Neural cell (in vitro differentiated cells): Measurements from ENCODE around the gene TRPM3. TPM values are rescaled to one million over a fixed set of nuclear protein-coding genes. Genes with fewer than 3 reads are reported as not detected.
A peak's percentile ranks its signal among the peaks of the same experiment; 100 is the strongest.

ENCODE experiments used
- H2AFZ ChIP-seq: fragments of 200-600, 300-800 bp; sonication (generic), shearing (Covaris generic); 2 replicates; pipeline ENCODE4 v1.6.0; 2014; ENCODE audit warnings: low read depth, mild to moderate bottlenecking, antibody characterized with exemption, low read length, moderate library complexity
- H3F3A ChIP-seq: fragments of 200-600 bp; shearing (Covaris generic); 2 replicates; pipeline ENCODE4 v1.6.1; 2016; ENCODE audit warnings: mild to moderate bottlenecking, moderate library complexity, mixed read lengths, antibody characterized with exemption, low read length; ENCODE audit not compliant: insufficient read depth, poor library complexity, severe bottlenecking
- H3K27ac ChIP-seq: fragments of 200-600, 300-800 bp; sonication (generic), shearing (Covaris generic); 2 replicates; pipeline ENCODE4 v1.5.1; 2014; ENCODE audit warnings: mild to moderate bottlenecking, low read length, moderate library complexity
- H3K27me3 ChIP-seq: fragments of 300-800, 200-600 bp; sonication (generic), shearing (Covaris generic); 2 replicates; pipeline ENCODE4 v1.6.0; 2014; ENCODE audit warnings: mild to moderate bottlenecking, low read depth, low read length, moderate library complexity; ENCODE audit not compliant: insufficient read depth
- H3K36me3 ChIP-seq: fragments of 300-800, 200-600 bp; sonication (generic), shearing (Covaris generic); 2 replicates; pipeline ENCODE4 v1.5.1; 2014; ENCODE audit warnings: mild to moderate bottlenecking, antibody characterized with exemption, low read length, moderate library complexity; ENCODE audit not compliant: insufficient read depth
- H3K4me2 ChIP-seq: fragments of 300-800, 200-600 bp; sonication (generic), shearing (Covaris generic); 2 replicates; pipeline ENCODE4 v1.6.0; 2014; ENCODE audit warnings: mild to moderate bottlenecking, low read length
- H3K4me3 ChIP-seq: fragments of 300-800, 200-600 bp; sonication (generic), shearing (Covaris generic); 2 replicates; pipeline ENCODE4 v1.5.1; 2014; ENCODE audit warnings: mild to moderate bottlenecking, low read length, moderate library complexity
- H3K79me2 ChIP-seq: fragments of 200-600 bp; shearing (Covaris generic); replicated peaks from 2 replicates; pipeline ENCODE4 v1.6.0; 2014; ENCODE audit warnings: mild to moderate bottlenecking, low read length, moderate library complexity; ENCODE audit not compliant: insufficient read depth
- H3K9ac ChIP-seq: fragments of 300-800, 200-600 bp; sonication (generic), shearing (Covaris generic); 2 replicates; pipeline ENCODE4 v1.6.1; 2016; ENCODE audit warnings: mild to moderate bottlenecking, low read length, mixed read lengths
- H3K9me2 ChIP-seq: fragments of 200-600 bp; shearing (Covaris generic); 2 replicates; pipeline ENCODE4 v1.6.1; 2016; ENCODE audit warnings: mild to moderate bottlenecking, low read length, mixed read lengths; ENCODE audit not compliant: insufficient read depth
- H3K9me3 ChIP-seq: fragments of 200-600, 300-800 bp; sonication (generic), shearing (Covaris generic); 2 replicates; pipeline ENCODE4 v1.6.1; 2016; ENCODE audit warnings: mild to moderate bottlenecking, mixed run types, low read length, moderate library complexity, mixed read lengths
- H4K20me1 ChIP-seq: fragments of 200-600 bp; shearing (Covaris generic); 2 replicates; pipeline ENCODE4 v1.6.1; 2016; ENCODE audit warnings: mild to moderate bottlenecking, mixed run types; ENCODE audit not compliant: insufficient read depth
- CTCF ChIP-seq: fragments of 450-650 bp; IDR thresholded peaks from 2 replicates; pipeline ENCODE4 v1.5.1; 2014; ENCODE audit warnings: antibody characterized with exemption, mild to moderate bottlenecking, moderate library complexity; ENCODE audit not compliant: poor library complexity, severe bottlenecking
- EP300 ChIP-seq: fragments of 450-650 bp; conservative IDR thresholded peaks from 2 replicates; pipeline ENCODE4 v1.6.1; 2014; ENCODE audit warnings: antibody characterized with exemption, mild to moderate bottlenecking, moderate library complexity; ENCODE audit not compliant: poor library complexity, severe bottlenecking
- EZH2 ChIP-seq: fragments of 200-600, 300-800 bp; shearing (Covaris generic), sonication (generic); IDR thresholded peaks from 2 replicates; pipeline ENCODE4 v1.6.1; 2014; ENCODE audit warnings: antibody characterized with exemption, low read length, borderline replicate concordance, mild to moderate bottlenecking; ENCODE audit not compliant: insufficient read depth, poor library complexity, severe bottlenecking
- MXI1 ChIP-seq: fragments of 450-650 bp; conservative IDR thresholded peaks from 2 replicates; pipeline ENCODE4 v1.6.1; 2014; ENCODE audit warnings: antibody characterized with exemption, mild to moderate bottlenecking; ENCODE audit not compliant: poor library complexity, severe bottlenecking
- POLR2AphosphoS5 ChIP-seq: IDR thresholded peaks from 2 replicates; pipeline ENCODE4 v1.6.1; 2012
- RAD21 ChIP-seq: fragments of 450-650 bp; conservative IDR thresholded peaks from 2 replicates; pipeline ENCODE4 v1.6.1; 2014; ENCODE audit warnings: antibody characterized with exemption, mild to moderate bottlenecking, moderate library complexity
- SMC3 ChIP-seq: fragments of 450-650 bp; conservative IDR thresholded peaks from 2 replicates; pipeline ENCODE4 v1.6.1; 2014; ENCODE audit warnings: antibody characterized with exemption, mild to moderate bottlenecking, moderate library complexity; ENCODE audit not compliant: poor library complexity
- TAF1 ChIP-seq: IDR thresholded peaks from 2 replicates; pipeline ENCODE4 v1.6.1; 2012; ENCODE audit warnings: low read depth
- polyA plus RNA-seq: library from polyadenylated mRNA; depleted of rRNA; stranded (reverse); fragments of >200 nt; gene quantifications from 2 replicates; pipeline ENCODE4 v1.2.3, GENCODE V29; 2014
- TF ChIP-seq, protein P1 (sequence below): IDR thresholded peaks from 2 replicates; pipeline ENCODE4 v1.6.1; 2012; ENCODE audit warnings: borderline replicate concordance

The TRPM3 gene
- polyA plus RNA-seq, 1 donor from 2014 or later = 1.3 TPM

DNA sequence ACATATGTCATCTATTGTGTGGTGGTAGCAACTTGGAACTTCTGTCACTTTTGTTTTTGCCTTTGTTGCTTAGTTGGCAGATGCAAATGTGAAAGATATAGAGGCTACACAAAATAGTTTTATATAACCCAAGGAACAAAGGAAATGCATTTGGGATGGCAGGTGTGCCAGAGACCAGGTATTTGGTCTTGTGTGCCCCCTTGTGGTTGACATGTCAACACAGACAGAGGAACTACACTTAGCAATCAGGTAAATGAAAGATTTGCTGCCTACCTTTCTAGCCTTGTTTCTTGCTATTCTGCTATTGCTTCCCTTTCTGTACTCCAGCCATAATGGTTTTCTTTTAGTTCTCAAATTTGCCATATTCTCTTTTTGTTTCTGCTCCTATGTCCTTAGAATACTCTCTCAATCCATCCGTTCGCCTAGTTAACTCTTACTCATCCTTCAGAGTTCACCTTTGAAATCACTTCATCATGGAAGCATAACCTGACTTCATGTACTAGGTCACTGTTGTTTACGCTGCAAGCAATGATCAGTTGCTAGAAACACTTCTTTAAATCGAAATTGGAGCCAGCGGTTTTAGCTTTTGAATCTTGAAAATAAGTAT is 119.5 kb downstream of the TRPM3 start:
- no peak overlapping the region for H2AFZ ChIP-seq
- H3K36me3 ChIP-seq = no peaks in the 10 kb centered on the region
- no peaks in the 10 kb centered on the region for H3K79me2 ChIP-seq
- no peaks in the 10 kb centered on the region for H3K9me2 ChIP-seq
- H3K9me3 ChIP-seq = peaks cover 13% of the 10 kb centered on the region
- H4K20me1 ChIP-seq = no peaks in the 10 kb centered on the region
- no peaks in the 10 kb centered on the region for H3K27me3 ChIP-seq
- H3K9ac ChIP-seq = no peak overlapping the region
- H3K4me2 ChIP-seq = no peak overlapping the region
- no peaks in the 10 kb centered on the region for H3F3A ChIP-seq
- TF ChIP-seq SMC3 (peak; percentile 36), CTCF (no peak)
- H3K27ac ChIP-seq = no peak overlapping the region
- no peak overlapping the region for H3K4me3 ChIP-seq

DNA sequence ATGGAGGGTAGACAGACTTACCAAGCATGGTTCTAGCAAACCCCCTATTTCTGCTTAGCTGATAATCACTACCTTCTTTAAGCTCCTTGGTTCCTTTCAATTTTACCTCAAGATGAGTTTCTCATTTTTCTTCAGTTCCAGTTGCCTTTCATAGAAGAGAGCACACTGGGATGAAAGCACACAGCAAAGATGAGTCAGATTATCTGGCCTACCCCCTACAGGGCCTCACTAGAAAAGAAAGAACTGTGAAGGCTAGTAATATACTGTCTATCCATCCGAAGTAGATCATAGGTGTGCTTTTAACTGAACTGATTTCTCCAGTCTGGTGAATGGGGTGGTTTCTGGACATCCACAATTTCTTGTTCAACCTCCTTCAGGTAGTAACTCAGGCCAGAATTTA is 122.5 kb downstream of the TRPM3 start:
- H3K9me3 ChIP-seq = peaks cover 1% of the 10 kb centered on the region
- H3K27me3 ChIP-seq = no peaks in the 10 kb centered on the region
- H3K4me3 ChIP-seq = no peak overlapping the region
- no peak overlapping the region for H3K4me2 ChIP-seq
- no peaks in the 10 kb centered on the region for H4K20me1 ChIP-seq
- peaks cover 6% of the 10 kb centered on the region for H3F3A ChIP-seq
- no peaks in the 10 kb centered on the region for H3K36me3 ChIP-seq
- H3K9me2 ChIP-seq = no peaks in the 10 kb centered on the region
- H3K27ac ChIP-seq = no peak overlapping the region
- no peak for TF ChIP-seq TAF1
- TF ChIP-seq MXI1 = no peak
- TF ChIP-seq CTCF = no peak
- TF ChIP-seq, protein P1, sequence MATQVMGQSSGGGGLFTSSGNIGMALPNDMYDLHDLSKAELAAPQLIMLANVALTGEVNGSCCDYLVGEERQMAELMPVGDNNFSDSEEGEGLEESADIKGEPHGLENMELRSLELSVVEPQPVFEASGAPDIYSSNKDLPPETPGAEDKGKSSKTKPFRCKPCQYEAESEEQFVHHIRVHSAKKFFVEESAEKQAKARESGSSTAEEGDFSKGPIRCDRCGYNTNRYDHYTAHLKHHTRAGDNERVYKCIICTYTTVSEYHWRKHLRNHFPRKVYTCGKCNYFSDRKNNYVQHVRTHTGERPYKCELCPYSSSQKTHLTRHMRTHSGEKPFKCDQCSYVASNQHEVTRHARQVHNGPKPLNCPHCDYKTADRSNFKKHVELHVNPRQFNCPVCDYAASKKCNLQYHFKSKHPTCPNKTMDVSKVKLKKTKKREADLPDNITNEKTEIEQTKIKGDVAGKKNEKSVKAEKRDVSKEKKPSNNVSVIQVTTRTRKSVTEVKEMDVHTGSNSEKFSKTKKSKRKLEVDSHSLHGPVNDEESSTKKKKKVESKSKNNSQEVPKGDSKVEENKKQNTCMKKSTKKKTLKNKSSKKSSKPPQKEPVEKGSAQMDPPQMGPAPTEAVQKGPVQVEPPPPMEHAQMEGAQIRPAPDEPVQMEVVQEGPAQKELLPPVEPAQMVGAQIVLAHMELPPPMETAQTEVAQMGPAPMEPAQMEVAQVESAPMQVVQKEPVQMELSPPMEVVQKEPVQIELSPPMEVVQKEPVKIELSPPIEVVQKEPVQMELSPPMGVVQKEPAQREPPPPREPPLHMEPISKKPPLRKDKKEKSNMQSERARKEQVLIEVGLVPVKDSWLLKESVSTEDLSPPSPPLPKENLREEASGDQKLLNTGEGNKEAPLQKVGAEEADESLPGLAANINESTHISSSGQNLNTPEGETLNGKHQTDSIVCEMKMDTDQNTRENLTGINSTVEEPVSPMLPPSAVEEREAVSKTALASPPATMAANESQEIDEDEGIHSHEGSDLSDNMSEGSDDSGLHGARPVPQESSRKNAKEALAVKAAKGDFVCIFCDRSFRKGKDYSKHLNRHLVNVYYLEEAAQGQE = no peak
- TF ChIP-seq EZH2 = no peak
- no peak for TF ChIP-seq SMC3
- TF ChIP-seq RAD21 = no peak
- TF ChIP-seq EP300 = no peak
- TF ChIP-seq POLR2AphosphoS5 = no peak
- H2AFZ ChIP-seq = no peak overlapping the region
- H3K79me2 ChIP-seq = no peaks in the 10 kb centered on the region
- no peak overlapping the region for H3K9ac ChIP-seq
